Measurements from ENCODE around the gene GLB1L3. TPM values are rescaled to one million over a fixed set of nuclear protein-coding genes. Genes with fewer than 3 reads are reported as not detected.
"Not testable (repeated sequence)": the region's sequence is repeated elsewhere in the genome, so short reads cannot be mapped to it uniquely, and the experiment has no call there.

Gene GLB1L3
- total RNA-seq, 1 donor from 2014 or later: not detected

DNA sequence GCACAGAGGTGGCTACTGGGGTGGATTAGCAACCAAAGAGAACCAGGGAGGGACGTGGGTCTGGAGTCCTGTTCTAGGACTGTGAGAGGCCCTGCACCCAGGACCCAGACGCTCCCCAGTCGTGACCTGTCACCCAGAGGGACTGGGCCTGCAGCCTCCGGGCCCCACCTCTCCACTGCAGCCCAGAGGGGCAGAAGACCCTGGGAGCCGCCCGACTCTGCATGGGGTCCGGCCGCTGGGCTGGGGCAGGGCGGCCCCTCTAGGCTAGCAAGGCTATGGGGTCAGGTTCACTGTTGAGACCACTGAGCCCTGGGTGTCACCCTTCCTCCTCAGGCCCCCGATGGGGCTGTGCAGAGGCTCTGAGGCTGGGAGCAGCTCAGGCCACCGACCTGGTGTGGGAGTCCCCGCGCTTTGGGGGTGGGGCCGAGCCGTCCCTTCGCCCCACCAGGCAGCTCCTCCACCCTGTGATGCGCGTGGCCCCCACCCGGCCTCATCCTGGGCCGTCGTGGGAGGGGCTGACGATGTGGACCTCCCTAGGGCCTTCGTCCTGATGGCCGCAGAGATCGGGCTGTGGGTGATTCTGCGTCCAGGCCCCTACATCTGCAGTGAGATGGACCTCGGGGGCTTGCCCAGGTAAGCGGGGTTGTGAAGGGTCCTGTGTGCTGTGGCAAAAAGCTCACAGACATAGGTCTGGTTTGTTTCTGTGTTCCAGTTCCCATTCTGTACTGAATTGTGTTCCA, 68.5 kb downstream of the GLB1L3 start:
- not testable (repeated sequence) for DNase-seq

- DNase-seq: no peak
These were observed 69.0 kb downstream of the GLB1L3 start for GRCh38 chr11:134345237-134345550.

DNA sequence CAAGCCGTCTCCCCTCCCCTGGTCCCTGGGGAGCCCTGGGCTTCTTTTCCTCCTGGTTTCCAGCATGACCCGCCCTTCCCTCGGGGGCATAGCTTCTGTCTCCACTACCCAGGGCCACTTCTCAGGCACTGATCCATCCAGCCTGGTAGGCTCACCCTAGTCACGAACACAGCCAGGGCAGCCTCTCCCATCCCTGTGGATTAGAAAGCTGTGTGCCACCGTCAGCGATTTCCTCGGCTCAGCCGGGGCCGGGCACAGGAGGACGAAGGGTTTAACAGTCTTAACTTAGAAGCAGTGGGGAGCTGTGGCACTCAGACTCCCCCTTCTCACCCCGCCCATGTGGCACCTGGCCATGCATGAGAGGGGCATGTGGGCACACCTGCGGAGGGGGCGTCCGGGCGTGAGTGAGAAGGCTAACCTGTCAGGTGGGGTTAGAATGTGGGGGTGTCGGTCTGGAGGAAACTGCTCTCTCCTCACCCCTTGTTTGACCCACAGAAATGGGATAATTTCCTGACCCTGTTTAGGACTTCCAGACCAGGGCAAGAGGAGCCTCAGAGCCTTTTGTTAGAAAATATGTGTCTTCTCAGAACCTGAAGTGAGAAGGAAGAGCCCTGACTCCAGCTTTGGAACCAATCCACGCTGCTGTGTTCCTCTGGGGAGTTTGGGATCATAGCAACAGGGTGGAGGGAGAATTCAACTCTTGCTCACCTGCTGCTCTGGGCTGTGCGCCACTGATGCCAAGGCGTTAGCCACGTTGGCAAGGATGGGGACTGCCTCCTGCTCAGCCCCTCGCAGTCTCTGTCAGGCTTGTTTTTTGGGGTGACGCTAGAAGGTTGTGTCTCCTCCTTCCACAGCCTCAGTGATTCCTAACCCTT, 70.2 kb downstream of the GLB1L3 start:
- DNase-seq: no peak

DNA sequence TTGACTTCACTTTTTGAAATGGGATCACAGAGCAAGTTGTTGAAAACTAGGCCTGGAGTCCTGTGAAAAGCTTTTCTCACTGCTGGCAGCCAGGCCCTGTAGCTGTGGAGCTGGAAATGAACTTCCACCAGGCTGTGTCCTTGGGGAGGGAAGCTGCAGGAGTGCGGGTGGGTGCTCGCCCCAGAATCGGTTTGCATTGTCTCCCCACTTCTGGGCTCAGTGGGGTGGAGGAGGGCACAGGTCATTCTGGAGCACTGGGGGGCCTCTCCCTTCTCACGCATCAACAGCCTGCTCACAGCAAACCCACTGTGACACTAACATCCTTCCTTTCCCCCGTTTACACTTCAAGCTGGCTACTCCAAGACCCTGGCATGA, 70.8 kb downstream of the GLB1L3 start:
- no peak for DNase-seq

DNA sequence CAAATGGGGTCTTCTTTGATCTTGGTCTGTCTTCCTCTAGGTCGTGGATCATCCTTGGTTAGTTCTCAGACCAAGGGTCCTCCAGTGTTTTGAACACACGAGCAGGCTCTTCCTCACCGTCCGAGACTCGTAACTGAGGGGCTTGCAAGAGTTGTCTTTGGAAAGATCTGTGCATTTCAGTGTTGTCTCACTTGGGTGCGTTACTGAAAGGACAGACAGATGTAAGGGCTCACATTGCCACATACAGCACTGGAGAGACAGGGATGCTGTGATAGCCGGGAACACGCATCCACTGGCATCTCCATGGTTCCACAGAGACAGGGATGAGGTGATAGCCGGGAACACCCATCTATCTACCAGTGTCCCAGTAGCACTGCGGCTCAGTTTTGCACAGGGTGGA, 71.3 kb downstream of the GLB1L3 start:
- DNase-seq: no peak

- DNase-seq: no peak
These were observed 73.1 kb downstream of the GLB1L3 start for GRCh38 chr11:134349109-134349801.

DNA sequence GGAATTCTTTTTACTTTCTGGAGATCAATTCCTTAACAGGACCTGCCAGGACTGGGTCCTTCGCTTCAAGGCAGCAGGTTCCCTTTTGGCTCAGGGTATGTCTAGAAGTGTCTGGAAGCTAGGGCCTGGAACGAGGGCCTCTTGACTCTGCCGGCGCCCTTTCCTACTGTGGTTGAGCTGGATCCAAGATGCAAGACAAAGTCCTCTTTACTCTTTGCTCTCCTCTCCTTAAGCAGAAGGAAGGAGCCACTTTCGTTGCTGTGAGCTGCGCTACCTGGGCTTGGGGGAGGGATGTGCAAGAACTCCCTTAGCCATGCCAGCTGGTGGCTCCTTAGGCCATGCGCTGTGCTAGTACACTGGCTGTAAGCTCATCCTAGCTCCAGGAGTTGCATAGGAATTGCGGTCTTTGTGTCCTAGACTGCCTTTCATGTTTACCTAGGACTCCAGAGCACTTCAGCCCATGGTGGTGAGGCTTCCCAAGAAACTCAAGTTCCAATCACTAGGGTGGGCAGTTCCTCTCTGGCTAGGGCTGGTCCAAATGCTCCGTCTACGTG, 73.7 kb downstream of the GLB1L3 start:
- no peak for DNase-seq

GRCh38 chr11:134350381-134350780, 74.2 kb downstream of the GLB1L3 start:
- no peak for DNase-seq

GRCh38 chr11:134352111-134352510, 75.9 kb downstream of the GLB1L3 start:
- no peak for DNase-seq

- no peak for DNase-seq
These were observed 79.0 kb downstream of the GLB1L3 start for GRCh38 chr11:134355136-134355535.

DNA sequence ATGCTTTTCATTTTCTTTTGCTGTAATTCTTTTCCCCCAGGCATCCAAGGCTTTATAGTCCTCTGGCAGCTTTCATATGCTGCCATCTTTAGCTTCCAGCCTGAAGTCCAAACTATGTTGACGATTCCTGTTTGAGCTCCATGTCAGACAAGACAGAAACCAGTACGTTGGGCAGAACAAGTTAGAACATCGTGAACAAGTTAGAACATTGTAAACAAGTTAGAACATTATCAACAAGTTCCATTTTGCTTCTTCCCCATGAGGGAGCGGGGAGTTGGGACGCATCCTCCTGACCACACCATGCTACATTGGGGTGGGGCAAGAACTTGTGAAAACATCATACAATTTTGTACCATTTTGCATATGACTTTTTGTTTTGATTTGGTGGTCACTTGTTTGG, 79.5 kb downstream of the GLB1L3 start:
- no peak for DNase-seq

- DNase-seq: no peak
These were observed 80.7 kb downstream of the GLB1L3 start for GRCh38 chr11:134356656-134357544.

GRCh38 chr11:134357545-134357839, 81.3 kb downstream of the GLB1L3 start:
- DNase-seq: no peak

- DNase-seq: no peak
These were observed 82.1 kb downstream of the GLB1L3 start for GRCh38 chr11:134358165-134358855.

DNA sequence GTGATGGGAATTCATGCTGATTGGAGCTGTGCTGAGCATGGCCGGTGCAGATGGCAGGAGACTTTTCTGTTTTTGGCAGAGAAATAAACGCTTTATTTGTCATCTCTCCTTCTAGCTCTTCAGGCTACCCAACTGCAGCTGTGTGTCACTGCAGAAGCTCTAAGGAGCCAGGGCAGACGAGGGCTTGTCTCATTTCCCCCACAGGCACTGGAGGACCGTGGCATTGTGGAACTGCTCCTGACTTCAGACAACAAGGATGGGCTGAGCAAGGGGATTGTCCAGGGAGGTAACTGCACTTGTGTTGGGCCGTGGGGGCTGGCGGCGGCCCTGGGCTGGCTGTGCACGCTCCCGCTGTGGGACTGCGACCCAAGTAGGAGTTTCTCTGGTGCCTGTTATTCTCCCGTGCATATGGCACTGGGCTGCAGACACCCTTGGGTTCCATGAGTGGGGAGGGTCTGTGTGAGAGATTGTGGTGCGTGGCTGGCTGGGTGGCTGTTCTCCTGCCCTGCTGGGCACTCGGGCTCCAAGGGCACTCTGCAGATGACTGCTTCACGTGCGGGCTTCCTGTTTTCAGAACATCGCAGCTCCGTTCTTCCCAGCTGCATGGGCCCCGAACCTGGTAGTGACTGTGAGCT, 82.8 kb downstream of the GLB1L3 start:
- DNase-seq: no peak

GRCh38 chr11:134359646-134360045, 83.5 kb downstream of the GLB1L3 start:
- DNase-seq: no peak

- DNase-seq: peak; percentile 86
These were observed 84.1 kb downstream of the GLB1L3 start for GRCh38 chr11:134360050-134360835.

DNA sequence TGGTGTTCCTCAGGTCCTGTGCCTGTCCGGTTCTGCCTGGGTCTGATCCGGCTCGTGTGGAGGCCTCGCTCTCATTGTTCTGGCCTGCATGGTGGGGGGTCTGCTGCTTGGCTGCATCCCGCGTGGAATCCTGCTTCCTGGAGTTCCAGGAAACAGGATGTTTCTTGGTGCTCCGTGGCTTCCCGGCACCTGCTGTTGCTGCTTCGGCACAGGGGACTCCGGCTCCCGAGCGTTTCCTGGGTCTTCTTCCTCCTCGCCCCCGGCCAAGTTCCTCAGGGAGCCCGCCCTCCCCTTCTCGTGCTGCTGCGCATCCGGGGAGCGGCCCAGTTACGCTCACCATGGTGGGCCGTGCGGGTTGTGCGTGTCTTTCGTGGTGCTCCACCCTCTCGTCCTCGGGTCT, 85.5 kb downstream of the GLB1L3 start:
- DNase-seq: no peak

GRCh38 chr11:134362192-134362901, 86.2 kb downstream of the GLB1L3 start:
- DNase-seq: no peak

All from tongue (tissue), 2 donors.